ENCODE results near the gene PRDM16.

The PRDM16 gene

GRCh38 chr1:3068564-3069431 lies at the start of gene PRDM16:
Gene PRDM16 (plus strand): TSS chr1:3069203. CDS start chr1:3069260, 57 bp downstream.
- no peak for DNase-seq

GRCh38 chr1:3019516-3020051 lies 49.4 kb upstream of the PRDM16 start:
- DNase-seq: no peak

DNA sequence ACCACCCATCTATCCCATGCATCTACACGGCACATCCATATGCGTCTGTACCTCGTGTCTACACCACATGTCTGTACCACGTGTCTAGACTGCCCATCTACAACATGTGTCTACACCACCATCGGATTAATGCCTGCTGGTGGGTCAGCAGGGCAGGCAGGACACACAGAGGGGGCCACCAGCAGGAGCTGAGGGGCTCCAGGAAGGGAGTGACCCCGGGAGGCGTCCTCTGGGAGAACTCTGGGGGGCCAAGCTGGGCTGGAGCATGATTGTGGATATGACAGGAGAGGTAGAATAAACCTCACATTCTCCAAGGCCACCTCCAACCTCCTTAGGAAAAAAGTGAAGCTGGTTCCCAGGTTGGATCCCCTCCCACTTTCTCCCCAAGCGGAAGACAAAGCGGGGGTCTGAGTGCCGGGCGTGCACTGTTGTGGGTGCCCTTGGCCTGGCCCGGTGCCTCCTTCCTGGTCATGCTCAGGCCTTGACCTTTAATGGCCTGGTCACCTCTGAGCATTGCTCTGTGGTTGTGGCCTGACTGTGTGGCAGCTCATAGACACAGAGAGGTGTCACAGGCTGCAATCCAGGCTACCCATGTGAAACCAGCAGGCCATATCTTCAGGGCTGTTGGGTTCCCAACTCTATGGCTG lies 48.6 kb upstream of the PRDM16 start:
- DNase-seq: no peak

DNA sequence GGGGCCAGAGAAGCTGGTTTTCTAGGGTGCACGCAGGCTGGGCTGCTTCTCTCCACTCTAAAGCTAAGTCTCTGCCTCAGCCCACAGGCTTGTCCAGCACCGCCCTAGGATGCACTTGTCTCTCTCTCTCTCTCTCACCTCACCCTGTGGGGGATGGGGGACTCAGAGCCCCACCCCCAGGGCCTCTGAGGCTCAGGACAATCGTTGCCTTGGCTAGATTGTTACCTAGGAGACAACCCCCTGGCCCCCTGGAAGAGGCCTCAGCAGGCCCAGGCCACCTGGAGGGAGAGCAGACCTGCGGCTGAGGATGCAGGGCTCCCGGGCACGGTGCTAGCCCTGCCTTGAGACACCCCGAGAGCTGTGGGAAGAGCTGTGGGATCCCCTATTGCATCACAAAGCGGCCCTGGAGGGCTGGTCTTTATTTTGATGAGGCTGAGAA lies 47.8 kb upstream of the PRDM16 start, which contains the start of gene ACTRT2:
TSS of gene ACTRT2 (plus strand) at position 235 of the 439 bp plus-strand sequence. CDS start 220 bp downstream, outside the sequence.
- no peak for DNase-seq

DNA sequence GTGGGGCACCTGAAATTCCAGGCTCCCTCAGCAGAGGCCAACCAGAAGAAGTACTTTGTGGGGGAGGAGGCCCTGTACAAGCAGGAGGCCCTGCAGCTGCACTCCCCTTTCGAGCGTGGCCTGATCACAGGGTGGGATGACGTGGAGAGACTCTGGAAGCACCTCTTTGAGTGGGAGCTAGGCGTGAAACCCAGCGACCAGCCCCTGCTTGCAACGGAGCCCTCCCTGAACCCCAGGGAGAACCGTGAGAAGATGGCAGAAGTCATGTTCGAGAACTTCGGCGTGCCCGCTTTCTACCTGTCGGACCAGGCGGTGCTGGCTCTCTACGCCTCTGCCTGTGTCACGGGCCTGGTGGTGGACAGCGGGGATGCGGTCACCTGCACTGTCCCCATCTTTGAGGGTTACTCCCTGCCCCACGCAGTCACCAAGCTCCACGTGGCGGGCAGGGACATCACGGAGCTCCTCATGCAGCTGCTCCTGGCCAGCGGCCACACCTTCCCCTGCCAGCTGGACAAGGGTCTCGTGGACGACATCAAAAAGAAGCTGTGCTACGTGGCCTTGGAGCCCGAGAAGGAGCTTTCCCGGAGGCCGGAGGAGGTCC lies 47.1 kb upstream of the PRDM16 start:
- DNase-seq: no peak

- no peak for DNase-seq
Measured at GRCh38 chr1:3022511-3022973, 46.5 kb upstream of the PRDM16 start.

DNA sequence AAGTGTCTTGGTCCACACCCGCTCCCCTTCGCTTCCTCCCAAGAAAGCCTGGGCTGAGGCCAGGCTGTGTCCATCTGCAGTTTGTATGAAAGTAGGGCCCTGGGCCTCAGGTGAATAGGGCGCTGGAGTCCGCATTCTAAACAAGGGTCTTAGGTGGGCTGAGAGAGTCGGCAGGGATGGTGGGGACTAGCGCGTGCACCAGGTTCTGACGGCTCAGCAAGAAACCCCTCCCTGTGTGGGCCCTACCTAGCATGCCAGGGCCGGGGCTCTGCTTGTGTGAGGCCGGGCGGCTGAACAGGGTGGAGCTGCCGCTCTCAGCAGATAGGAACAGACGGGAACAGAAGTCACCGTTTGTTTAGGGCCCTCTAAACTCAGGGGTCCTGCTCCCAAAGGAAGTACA lies 46.0 kb upstream of the PRDM16 start:
- no peak for DNase-seq

GRCh38 chr1:3024019-3024418 lies 45.0 kb upstream of the PRDM16 start:
- no peak for DNase-seq

DNA sequence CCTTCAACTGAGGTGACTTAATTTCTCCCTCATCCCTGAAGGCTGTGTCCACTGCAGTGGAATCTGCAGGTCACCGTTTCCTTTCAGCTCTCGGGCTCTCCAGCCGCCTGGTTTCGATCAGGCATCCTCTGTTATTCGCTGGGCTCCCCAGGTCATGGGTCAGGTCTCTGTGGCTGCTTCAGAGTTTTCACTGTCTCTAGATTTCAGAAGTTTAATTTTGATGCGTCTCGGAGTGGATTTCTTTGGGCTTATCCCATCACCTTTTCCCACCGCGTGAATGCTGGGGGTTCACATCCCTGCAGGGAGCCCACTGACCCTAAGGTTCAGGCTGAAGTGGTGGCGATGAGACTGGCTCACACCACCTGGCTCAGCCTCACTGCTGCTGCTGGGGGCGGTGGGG lies 44.4 kb upstream of the PRDM16 start:
- no peak for DNase-seq

DNA sequence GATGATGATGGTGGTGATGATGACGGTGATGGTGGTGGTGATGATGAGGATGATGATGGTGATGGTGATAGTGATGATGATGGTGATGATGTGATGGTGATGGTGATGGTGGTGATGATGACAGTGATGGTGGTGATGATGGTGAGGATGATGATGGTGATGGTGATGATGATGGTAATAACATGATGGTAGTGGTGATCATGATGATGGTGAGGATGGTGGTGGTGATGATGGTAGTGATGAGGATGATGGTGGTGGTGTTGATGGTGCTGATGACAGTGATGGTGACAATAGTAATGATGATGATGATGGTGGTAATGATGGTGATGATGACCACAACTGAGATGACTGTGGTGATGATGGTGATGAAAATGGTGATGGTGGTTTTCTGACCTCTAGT lies 42.9 kb upstream of the PRDM16 start:
- DNase-seq: no peak

- DNase-seq: no peak
Measured at GRCh38 chr1:3026581-3027391, 42.2 kb upstream of the PRDM16 start.

GRCh38 chr1:3027611-3028371 lies 41.2 kb upstream of the PRDM16 start:
- DNase-seq: no peak

GRCh38 chr1:3028531-3029282 lies 40.3 kb upstream of the PRDM16 start:
- DNase-seq: no peak

- no peak for DNase-seq
Measured at GRCh38 chr1:3029481-3029961, 39.5 kb upstream of the PRDM16 start.

- DNase-seq: no peak
Measured at GRCh38 chr1:3029991-3030662, 38.9 kb upstream of the PRDM16 start.

DNA sequence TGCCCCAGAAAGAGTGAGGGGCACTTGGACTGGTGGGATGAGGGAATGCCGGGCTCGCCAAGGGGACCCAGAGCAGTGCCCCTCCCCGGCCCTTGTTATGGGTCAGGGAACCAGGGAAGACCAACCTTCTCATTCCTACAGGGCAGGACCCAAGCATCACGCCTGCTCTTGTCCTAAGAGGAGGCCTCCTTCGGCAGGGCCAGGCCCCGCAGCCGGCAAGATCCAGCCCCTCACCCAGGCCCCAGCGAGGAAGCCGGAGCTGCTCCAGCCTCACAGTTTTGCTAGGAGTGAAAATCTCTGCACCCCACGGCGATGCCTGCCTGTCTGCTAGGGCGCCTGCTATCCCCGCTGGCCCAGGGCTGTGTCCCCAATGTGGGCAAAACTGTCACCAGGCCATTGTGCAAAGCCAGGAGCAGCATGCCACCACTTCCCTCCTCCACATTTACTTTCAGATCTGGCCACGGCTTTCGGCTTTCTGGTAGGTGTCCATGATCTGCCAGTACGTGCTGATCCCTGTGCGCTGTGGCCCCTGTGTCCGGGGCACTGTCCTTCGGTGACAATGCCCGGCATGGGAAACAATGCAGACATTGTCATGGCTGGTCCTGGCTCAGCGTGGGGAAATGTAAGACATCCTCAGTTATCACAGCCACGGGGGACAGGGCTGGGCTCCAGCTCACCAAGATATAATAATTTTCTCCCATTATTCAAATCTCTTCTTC lies 38.2 kb upstream of the PRDM16 start:
- no peak for DNase-seq

GRCh38 chr1:3031401-3032221 lies 37.4 kb upstream of the PRDM16 start:
- no peak for DNase-seq

DNA sequence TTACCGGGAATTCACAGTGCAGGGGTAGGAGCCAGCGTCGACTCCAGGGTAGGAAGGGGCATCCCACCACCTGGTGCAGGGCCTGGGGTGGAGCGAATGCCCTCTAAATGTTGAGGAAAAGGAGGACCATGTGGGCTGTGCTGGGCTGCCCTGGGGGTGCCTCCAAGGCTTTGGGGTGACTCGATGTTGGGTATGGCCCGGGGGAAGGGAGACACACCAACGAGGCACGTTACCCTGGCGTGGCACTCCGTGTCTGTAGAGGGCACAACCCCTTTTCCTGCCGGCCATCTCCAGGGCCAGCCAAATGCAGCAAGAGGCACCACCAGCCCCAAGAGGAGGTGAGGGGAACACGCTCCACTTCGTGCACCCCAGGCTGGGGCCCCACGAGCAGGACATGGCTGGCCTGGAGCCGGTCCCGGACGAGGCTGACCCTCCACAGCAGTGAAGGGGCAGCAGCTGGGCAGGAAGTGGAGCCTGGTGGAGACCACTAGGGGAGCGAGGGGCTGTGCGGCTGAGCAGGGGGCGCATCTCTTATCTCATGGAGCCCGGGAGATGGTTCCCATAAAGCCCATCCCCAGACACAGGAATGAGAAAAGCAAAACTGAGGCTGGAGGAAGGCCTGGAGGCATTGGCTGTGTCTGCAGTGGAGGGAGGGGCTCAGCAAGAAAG lies 36.5 kb upstream of the PRDM16 start:
- no peak for DNase-seq

Measured in NK-92 treated with Interleukin-12 subunit alpha and Interleukin-12 subunit beta, amount 100 ng/mL, for 24 hours (cell line).